A549 (cell line): ENCODE results near the gene TMEM8B. TPM values are rescaled to one million over a fixed set of nuclear protein-coding genes. Genes with fewer than 3 reads are reported as not detected.
"Not testable (repeated sequence)": the region's sequence is repeated elsewhere in the genome, so short reads cannot be mapped to it uniquely, and the experiment has no call there.

Experiments used
- ATAC-seq, 2 experiments: fragments of 200-7000 bp in 1 of 2; fragments of >200 bp in 1 of 2; cut with Nextera tagmentation in 1 of 2; cut with Tn5 transposase in 1 of 2; 3 replicates each; pipeline versions ENCODE4 v1.8.0 to v1.9.1; 2018 to 2020; ENCODE audit warnings: mild to moderate bottlenecking in 1 of 2, moderate library complexity in 1 of 2
- CTCF ChIA-PET: fragments of 300-600 bp; sonication (Branson Sonifier 250); formaldehyde crosslinking; extraction: SDS; loops from one replicate; lab custom pipeline; 2021; ENCODE audit warnings: antibody characterized with exemption, inconsistent platforms; lab: Yijun Ruan, JAX
- POLR2A ChIA-PET: fragments of 350-600 bp; formaldehyde crosslinking; extraction: SDS; loops from one replicate; lab custom pipeline; 2021; ENCODE audit warnings: antibody characterized with exemption, inconsistent platforms; lab: Yijun Ruan, JAX
- DNase-seq, 2 experiments: peaks; one replicate each; pipeline versions ENCODE4 v3.0.0 to v3.0.0-alpha.2; 2011 to 2016; ENCODE audit warnings: low read depth in 1 of 2, low spot score in 1 of 2
- FAIRE-seq: peaks from 2 replicates; lab custom pipeline; 2011; peaks lifted over from hg19 to GRCh38; lab: Jason Lieb, UNC
- H3K27ac ChIP-seq, 2 experiments: fragments of >200 bp; sonication (Bioruptor Twin); formaldehyde crosslinking; 3 replicates each; pipeline ENCODE4 v1.5.1; 2016 to 2017
- H3K4me1 ChIP-seq: fragments of >200 bp; sonication (Bioruptor Twin); formaldehyde crosslinking; 3 replicates; pipeline ENCODE4 v1.6.1; 2016
- H3K4me2 ChIP-seq: fragments of >200 bp; sonication (Bioruptor Twin); formaldehyde crosslinking; 3 replicates; pipeline ENCODE4 v1.6.1; 2016
- H3K4me3 ChIP-seq: fragments of >200 bp; sonication (Bioruptor Twin); formaldehyde crosslinking; 3 replicates; pipeline ENCODE4 v1.5.1; 2016
- H3K9me3 ChIP-seq: fragments of >200 bp; sonication (Bioruptor Twin); formaldehyde crosslinking; 3 replicates; pipeline ENCODE4 v1.6.1; 2016
- ATOH8 ChIP-seq: fragments of 250-450 bp; sonication (Bioruptor Pico); IDR thresholded peaks from 2 replicates; pipeline ENCODE4 v1.5.0; 2020; ENCODE audit warnings: low read depth, mild to moderate bottlenecking, moderate library complexity
- BHLHE40 ChIP-seq: IDR thresholded peaks from 2 replicates; pipeline ENCODE4 v1.6.1; 2012; ENCODE audit warnings: low read depth, low read length, inconsistent platforms
- CBX2 ChIP-seq: fragments of 200-600 bp; sonication (generic); IDR thresholded peaks from 2 replicates; pipeline ENCODE4 v1.6.1; 2016; ENCODE audit warnings: low read depth, mild to moderate bottlenecking, borderline replicate concordance
- CEBPB ChIP-seq, 2 experiments: fragments of >200 bp in 1 of 2; sonication (Bioruptor Twin) in 1 of 2; formaldehyde crosslinking in 1 of 2; IDR thresholded peaks; 2 replicates each; pipeline ENCODE4 v1.6.1; 2012 to 2016
- FOXS1 ChIP-seq: fragments of 250-450 bp; sonication (Bioruptor Pico); IDR thresholded peaks from 2 replicates; pipeline ENCODE4 v1.5.0; 2020; ENCODE audit warnings: mild to moderate bottlenecking, moderate library complexity
- GATA3 ChIP-seq: IDR thresholded peaks from 2 replicates; pipeline ENCODE4 v1.6.1; 2012; ENCODE audit warnings: borderline replicate concordance
- HES2 ChIP-seq: fragments of >200 bp; sonication (Bioruptor Twin); formaldehyde crosslinking; IDR thresholded peaks from 2 replicates; pipeline ENCODE4 v1.6.1; 2016
- HOXB5 ChIP-seq: fragments of 250-450 bp; sonication (Bioruptor Pico); IDR thresholded peaks from 2 replicates; pipeline ENCODE4 v1.5.0; 2020; ENCODE audit warnings: mild to moderate bottlenecking, moderate library complexity
- MAZ ChIP-seq: fragments of 150-350 bp; IDR thresholded peaks from 2 replicates; pipeline ENCODE4 v1.6.1; 2014; ENCODE audit warnings: antibody characterized with exemption, low read depth, low read length, borderline replicate concordance
- RAD21 ChIP-seq, 2 experiments: fragments of >200 bp in 1 of 2; sonication (Bioruptor Twin) in 1 of 2; formaldehyde crosslinking in 1 of 2; IDR thresholded peaks in 1 of 2; conservative IDR thresholded peaks in 1 of 2; 2 replicates in 1 of 2; 3 replicates in 1 of 2; pipeline ENCODE4 v1.6.1; 2012 to 2018; ENCODE audit warnings: inconsistent platforms in 1 of 2
- RARB ChIP-seq: fragments of 250-450 bp; sonication (Bioruptor Pico); IDR thresholded peaks from 2 replicates; pipeline ENCODE4 v1.8.0; 2021; ENCODE audit warnings: mild to moderate bottlenecking, moderate library complexity
- RFX5 ChIP-seq: fragments of 450-650 bp; IDR thresholded peaks from 2 replicates; pipeline ENCODE4 v1.7.1; 2014; ENCODE audit warnings: antibody characterized with exemption, mild to moderate bottlenecking, moderate library complexity
- RNF2 ChIP-seq: fragments of 200-600 bp; sonication (generic); IDR thresholded peaks from 2 replicates; pipeline ENCODE4 v1.6.1; 2016; ENCODE audit warnings: low read depth, mild to moderate bottlenecking, antibody characterized with exemption, moderate library complexity, borderline replicate concordance
- SMC3 ChIP-seq: fragments of >200 bp; sonication (Bioruptor Twin); formaldehyde crosslinking; IDR thresholded peaks from 3 replicates; pipeline ENCODE4 v1.6.1; 2018; ENCODE audit warnings: inconsistent platforms
- SREBF2 ChIP-seq: fragments of 450-650 bp; IDR thresholded peaks from 2 replicates; pipeline ENCODE4 v1.6.1; 2014; ENCODE audit warnings: mild to moderate bottlenecking, moderate library complexity
- TP53 ChIP-seq: fragments of 250-450 bp; sonication (Bioruptor Pico); IDR thresholded peaks from 2 replicates; pipeline ENCODE4 v1.5.0; 2021; ENCODE audit warnings: mild to moderate bottlenecking, moderate library complexity
- ZFP36 ChIP-seq: fragments of 450-650 bp; IDR thresholded peaks from 2 replicates; pipeline ENCODE4 v1.6.1; 2014; ENCODE audit warnings: borderline replicate concordance; ENCODE audit not compliant: partially characterized antibody
- WGBS: methylation state at CpG from one replicate; pipeline ENCODE4 v1.1.6; 2017; ENCODE audit errors: missing lambda C conversion rate; 5-methylcytosine and 5-hydroxymethylcytosine counted together
- polyA plus RNA-seq, 4 experiments: library from polyadenylated mRNA; depleted of rRNA in 3 of 4; stranded (reverse); fragments of >200 nt; fragmentation: RNase III in 1 of 4; extraction: RNeasy Plus Mini Kit Qiagen cat#74134 plus additional on column Dnase treatment in 1 of 4; gene quantifications; 2 replicates in 3 of 4; 3 replicates in 1 of 4; pipeline ENCODE4 v1.2.3, GENCODE V29; 2011 to 2017
- TF ChIP-seq, protein P1 (sequence below): IDR thresholded peaks from 2 replicates; pipeline ENCODE4 v1.6.1; 2012; ENCODE audit warnings: low read depth, borderline replicate concordance
- TF ChIP-seq, protein P2 (sequence below): fragments of 450-650 bp; IDR thresholded peaks from 2 replicates; pipeline ENCODE4 v1.6.1; 2014; ENCODE audit warnings: antibody characterized with exemption
- TF ChIP-seq, protein P3 (sequence below): fragments of >200 bp; sonication (Bioruptor Twin); formaldehyde crosslinking; IDR thresholded peaks from 3 replicates; pipeline ENCODE4 v1.6.1; 2016

TMEM8B gene
- polyA plus RNA-seq, 2 of the 4 experiments (the other 2 are of a cell fraction): 1.8 to 2.2 TPM

GRCh38 chr9:35911690-35912089 lies 82.7 kb downstream of the TMEM8B start (continued):
- TF ChIP-seq, protein P1, sequence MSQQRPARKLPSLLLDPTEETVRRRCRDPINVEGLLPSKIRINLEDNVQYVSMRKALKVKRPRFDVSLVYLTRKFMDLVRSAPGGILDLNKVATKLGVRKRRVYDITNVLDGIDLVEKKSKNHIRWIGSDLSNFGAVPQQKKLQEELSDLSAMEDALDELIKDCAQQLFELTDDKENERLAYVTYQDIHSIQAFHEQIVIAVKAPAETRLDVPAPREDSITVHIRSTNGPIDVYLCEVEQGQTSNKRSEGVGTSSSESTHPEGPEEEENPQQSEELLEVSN: no peak
- TF ChIP-seq SMC3 (no peak), CEBPB (IDR thresholded peaks at IDR 0.05) (no peak), HES2 (no peak)

- no peaks in the 10 kb centered on the region for H3K9me3 ChIP-seq
- ATAC-seq: no peak
- H3K27ac ChIP-seq: peak overlapping the region in 1 of 2 experiments; percentile 62; a peak in 1 of 6 replicates
- H3K4me2 ChIP-seq: no peak overlapping the region
- no peak for DNase-seq
- CTCF ChIA-PET: interaction anchor here (0.5 to 13.7 kb wide), 7 partner anchors 10 to 1202 kb away, joined by 3 to 243 read pairs (median 17); no protein-coding TSS in a partner anchor
- peaks cover 28% of the 10 kb centered on the region for H3K4me1 ChIP-seq
- no peak for FAIRE-seq
- POLR2A ChIA-PET: no interaction called here
- TF ChIP-seq ATOH8: no peak
- TF ChIP-seq, protein P2, sequence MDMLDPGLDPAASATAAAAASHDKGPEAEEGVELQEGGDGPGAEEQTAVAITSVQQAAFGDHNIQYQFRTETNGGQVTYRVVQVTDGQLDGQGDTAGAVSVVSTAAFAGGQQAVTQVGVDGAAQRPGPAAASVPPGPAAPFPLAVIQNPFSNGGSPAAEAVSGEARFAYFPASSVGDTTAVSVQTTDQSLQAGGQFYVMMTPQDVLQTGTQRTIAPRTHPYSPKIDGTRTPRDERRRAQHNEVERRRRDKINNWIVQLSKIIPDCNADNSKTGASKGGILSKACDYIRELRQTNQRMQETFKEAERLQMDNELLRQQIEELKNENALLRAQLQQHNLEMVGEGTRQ: no peak
- TF ChIP-seq CBX2: no peak
- no peak for TF ChIP-seq RAD21 (conservative IDR thresholded peaks at IDR 0.05 in 1 of 2, IDR thresholded peaks at IDR 0.05 in 1 of 2)
- TF ChIP-seq GATA3: no peak
- no peak for TF ChIP-seq BHLHE40
- TF ChIP-seq SREBF2: no peak
- no peak for TF ChIP-seq CEBPB (IDR thresholded peaks at IDR 0.05)
- no peak for TF ChIP-seq RFX5
- no peak for TF ChIP-seq TP53 (CRISPR knock-in tag)
- no peak for TF ChIP-seq FOXS1 (CRISPR knock-in tag)
- TF ChIP-seq, protein P1: no peak
- TF ChIP-seq ZFP36: no peak
- TF ChIP-seq RNF2: no peak
- no peak for TF ChIP-seq RARB (CRISPR knock-in tag)
- TF ChIP-seq, protein P3, sequence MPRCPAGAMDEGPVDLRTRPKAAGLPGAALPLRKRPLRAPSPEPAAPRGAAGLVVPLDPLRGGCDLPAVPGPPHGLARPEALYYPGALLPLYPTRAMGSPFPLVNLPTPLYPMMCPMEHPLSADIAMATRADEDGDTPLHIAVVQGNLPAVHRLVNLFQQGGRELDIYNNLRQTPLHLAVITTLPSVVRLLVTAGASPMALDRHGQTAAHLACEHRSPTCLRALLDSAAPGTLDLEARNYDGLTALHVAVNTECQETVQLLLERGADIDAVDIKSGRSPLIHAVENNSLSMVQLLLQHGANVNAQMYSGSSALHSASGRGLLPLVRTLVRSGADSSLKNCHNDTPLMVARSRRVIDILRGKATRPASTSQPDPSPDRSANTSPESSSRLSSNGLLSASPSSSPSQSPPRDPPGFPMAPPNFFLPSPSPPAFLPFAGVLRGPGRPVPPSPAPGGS: no peak
- TF ChIP-seq MAZ: no peak
- TF ChIP-seq HOXB5: no peak
- 83% methylated on average over 10 of the region's 10 CpGs for WGBS
- H3K4me3 ChIP-seq: no peak overlapping the region
Observed at GRCh38 chr9:35912791-35913400, 83.9 kb downstream of the TMEM8B start.

DNA sequence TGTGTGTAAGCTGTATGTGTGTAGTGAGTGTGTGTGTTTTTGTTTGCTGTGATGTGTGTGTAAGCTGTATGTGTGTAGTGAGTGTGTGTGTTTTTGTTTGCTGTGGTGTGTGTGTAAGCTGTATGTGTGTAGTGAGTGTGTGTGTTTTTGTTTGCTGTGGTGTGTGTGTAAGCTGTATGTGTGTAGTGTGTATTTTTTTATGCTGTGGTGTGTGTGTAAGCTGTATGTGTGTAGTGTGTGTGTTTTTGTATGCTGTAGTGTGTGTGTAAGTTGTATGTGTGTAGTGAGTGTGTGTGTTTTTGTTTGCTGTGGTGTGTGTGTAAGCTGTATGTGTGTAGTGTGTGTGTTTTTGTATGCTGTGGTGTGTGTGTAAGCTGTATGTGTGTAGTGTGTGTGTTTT lies 84.4 kb downstream of the TMEM8B start:
- ATAC-seq, H3K4me3 ChIP-seq, POLR2A ChIA-PET, H3K9me3 ChIP-seq, H3K27ac ChIP-seq, DNase-seq, FAIRE-seq, H3K4me2 ChIP-seq: not testable (repeated sequence)
- peaks cover 23% of the 10 kb centered on the region for H3K4me1 ChIP-seq
- CTCF ChIA-PET: interaction anchor here (0.7 to 13.7 kb wide), 3 partner anchors 10 to 31 kb away, joined by 3 to 243 read pairs (median 26); no protein-coding TSS in a partner anchor
